GM19035 (cell line): ENCODE data around the gene AP1B1.

Source experiments
- ATAC-seq: cut with Tn5 transposase; IDR thresholded peaks from one replicate; pipeline ENCODE4 v1.9.1; 2021; ENCODE audit not compliant: unreplicated experiment

AP1B1 gene

DNA sequence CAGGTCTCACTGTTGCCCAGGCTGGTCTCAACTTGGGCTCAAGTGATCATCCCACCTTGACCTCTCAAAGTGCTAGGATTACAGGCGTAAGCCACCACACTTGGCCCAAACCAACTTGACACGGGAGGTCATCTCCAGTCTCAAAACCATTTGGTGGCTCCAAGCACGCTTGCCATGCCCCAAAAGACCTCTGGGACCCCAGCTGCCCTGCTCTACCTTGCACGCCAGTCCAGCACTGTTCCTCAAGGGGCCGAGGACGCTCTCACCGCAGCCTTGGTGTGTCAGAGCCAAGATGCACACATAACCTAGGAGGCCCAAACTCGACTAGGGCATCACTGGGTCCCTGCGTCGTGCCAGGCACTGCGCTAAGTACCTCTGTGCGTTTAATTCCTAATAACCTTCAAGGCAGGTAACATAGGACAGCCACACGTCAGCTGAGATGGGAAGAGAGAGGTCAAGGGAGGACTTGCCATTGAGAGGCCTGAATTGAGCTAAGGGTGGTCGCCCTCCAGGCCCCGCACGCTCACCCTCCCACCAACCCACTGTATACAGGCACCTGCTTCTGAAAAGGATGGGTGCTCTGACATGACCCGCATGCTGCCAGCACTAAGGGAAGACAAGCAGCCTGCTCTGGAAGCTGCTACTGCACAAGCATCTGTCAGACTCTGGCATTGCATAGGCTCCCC is 86.5 kb downstream of the AP1B1 start:
- ATAC-seq = no peak

DNA sequence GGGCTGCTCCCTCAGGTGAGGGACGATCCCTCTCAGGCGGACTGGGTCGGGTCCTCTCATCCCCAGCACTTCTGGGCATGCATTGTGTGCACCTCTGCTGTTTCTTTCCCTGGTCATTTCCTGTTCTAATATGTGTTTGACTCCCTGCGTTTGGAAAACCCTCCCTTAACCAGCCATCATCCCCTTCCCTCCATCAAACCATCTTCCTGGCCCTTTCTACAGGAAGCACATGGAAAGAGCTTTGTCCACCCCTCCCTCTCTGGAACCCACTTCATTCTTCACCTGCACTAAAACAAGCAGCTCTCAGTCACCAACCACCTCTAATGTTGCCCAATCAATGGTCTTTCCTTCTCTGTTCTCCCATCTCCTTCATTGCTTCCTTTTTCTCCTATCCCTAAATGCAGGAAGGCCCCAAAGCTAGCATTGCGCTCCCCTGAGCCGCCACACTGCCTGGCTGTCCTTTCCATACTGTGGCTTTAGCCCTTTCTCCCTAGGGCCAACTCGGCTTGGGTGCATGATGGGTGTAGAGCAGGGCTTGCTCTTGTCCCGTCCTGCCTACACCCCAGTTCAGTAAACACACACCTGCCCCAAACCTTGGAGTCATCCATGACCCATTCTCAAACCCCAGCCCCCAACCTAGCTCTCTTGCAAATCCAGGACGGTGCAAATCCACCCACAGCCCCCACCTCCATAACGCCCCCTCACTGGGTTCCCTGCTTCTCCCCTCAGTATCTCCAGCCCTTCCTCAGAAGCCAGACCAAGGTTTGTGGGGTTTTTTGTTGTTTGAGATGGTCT is 87.4 kb downstream of the AP1B1 start:
- ATAC-seq = no peak

DNA sequence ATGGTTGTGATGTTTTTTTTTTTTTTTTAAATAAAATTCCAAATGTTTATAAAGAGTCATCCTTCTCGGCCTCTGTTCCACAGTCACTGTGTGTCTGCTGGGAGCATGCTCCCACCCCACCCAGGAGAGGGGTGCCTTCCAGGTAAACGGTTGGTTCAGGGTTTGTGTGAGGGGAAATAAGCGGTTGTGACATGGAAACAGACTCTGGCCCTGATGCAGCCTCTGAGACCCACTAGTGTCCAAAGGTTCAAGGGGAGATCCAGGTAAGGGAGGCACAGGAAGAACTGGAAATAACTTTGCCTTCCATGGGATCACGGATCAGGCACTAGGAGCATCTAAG is 87.9 kb downstream of the AP1B1 start:
- no peak for ATAC-seq

DNA sequence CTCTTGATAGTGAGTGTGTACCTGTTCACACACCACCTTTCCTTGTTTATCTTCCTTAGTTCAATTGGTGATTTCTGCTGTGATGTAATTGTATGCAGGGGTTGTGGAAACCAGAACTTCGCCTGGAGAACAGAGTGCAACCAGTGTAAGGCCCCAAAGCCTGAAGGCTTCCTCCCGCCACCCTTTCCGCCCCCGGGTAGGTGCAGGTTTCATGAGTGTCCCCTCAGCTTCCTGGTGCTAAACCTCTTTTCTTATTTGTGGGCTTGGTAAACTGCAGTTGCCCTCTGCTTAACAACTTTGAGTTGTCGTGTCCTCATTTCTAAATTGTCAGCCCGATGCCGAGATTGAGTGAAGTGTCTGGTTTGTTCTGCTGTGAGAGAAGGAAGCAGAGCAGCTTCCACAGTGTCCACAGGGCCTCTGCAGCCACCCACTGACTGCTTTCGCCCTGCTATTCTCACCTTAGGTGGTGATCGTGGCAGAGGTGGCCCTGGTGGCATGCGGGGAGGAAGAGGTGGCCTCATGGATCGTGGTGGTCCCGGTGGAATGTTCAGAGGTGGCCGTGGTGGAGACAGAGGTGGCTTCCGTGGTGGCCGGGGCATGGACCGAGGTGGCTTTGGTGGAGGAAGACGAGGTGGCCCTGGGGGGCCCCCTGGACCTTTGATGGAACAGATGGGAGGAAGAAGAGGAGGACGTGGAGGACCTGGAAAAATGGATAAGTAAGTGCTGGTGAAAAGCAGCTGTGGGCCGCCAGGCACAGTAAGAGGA is 89.1 kb downstream of the AP1B1 start:
- no peak for ATAC-seq

DNA sequence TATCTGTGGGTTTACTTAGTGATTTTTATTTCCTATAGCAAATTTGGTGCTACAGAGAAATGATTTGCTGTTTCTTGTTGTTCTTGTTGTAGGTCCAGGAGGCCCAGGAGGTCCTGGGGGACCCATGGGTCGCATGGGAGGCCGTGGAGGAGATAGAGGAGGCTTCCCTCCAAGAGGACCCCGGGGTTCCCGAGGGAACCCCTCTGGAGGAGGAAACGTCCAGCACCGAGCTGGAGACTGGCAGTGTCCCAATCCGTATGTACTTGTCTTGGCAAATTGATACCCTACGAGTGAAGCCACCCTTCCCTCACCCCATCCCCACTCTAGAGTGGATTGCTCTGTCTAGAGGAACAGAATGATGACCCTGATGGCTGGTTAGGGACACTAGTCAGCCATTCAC is 89.7 kb downstream of the AP1B1 start:
- no peak for ATAC-seq

DNA sequence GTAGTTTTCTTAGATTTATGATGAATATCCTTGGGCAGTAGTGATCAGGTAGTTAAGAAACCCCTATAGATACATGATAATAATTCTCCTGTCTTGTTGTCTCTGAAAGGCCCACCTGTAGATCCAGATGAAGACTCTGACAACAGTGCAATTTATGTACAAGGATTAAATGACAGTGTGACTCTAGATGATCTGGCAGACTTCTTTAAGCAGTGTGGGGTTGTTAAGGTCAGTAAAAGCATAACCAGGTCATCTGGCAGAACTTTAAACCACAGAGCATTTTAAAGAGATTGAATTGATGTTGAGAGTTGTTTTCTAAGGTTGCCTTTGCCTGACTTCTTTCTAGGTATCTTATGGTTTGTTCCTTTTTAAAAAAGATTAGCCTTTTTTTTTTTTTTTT is 96.0 kb downstream of the AP1B1 start:
- no peak for ATAC-seq

DNA sequence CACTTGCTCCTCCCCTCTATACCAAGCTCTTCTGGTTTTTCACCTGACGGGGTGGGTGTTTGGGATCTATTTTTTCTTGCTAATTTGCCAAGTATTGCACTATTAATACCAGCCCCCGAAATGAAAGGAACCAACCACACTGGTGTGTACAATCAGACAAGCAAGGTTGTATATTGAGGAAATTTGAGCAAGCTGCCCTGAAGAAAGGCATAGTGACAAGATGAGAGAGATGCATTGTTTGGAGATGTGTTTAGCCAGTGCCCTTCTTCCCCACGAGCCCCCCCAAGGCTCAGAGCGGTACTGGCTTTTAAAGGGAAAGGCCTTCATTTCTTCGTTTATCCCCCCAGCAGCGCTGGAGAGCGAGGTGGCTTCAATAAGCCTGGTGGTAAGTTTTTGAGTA is 97.2 kb downstream of the AP1B1 start:
- ATAC-seq = no peak

DNA sequence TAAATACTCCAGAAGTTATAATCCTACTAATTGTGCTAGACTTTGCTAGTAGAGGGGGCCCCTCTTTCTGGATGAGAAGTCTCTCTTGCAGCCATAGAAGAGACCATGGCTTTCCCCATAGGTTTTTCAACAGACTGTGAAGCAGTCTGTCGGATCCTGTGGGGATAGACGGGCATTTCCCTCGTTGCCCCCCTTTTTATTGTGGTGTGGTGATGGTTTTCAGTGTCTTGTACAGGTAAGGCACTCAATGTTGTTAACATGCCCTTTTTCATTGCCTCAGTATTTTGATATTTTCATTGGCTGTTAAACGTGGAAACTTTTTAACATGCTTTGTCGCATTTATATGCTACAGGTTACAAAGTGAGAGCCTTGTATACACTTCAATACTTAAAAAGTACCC is 98.3 kb downstream of the AP1B1 start:
- no peak for ATAC-seq

DNA sequence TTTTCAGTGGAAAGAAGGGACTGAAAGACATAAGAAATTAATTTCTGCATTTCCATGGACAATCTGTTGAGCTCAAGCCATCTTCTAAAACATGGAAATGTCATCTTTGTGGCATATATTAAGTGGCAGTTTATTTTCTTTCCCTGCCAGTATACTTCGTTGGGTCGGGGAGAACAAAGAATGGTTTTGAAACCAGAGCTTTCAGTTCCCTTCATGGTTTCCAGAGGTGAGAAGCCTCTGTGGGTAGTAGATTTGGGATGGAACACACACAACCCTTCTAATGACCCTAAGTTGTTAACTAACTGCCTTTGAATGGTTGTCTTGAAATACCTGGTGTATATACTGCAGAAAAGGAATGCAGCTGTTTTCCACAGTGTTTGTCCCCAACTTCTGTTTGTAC is 99.5 kb downstream of the AP1B1 start:
- ATAC-seq = no peak

DNA sequence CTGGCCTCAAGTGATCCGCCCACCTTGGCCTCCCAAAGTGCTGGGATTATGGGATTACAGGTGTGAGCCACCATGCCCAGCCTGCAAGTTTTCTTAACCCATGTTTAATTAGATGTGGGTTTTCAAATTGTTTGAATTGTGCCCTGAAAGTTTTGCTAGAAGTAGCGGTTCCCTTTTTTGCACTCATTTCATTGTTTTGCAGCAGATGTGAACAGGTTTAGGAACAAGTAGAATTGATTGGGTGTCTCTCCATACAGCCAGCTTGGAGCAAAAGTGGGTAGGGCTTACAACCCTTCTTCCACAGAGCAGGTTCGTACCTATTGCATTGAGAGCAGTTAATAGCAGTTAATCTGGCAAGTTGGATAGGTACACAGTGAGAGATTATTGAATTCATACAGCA is 104.2 kb downstream of the AP1B1 start:
- no peak for ATAC-seq

DNA sequence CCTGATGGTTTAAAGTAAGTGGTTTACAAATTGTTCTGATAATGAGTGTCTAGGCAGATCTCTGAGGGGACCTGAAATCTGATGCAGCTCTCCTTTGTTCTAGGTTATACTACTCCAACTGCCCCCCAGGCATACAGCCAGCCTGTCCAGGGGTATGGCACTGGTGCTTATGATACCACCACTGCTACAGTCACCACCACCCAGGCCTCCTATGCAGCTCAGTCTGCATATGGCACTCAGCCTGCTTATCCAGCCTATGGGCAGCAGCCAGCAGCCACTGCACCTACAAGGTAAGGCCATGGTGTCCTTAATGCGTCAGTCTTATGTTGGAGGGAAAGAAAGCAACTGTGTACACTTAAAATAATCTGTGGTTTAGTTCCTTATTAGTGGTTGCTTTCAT is 110.4 kb downstream of the AP1B1 start:
- no peak for ATAC-seq
